GM18498 (cell line): ENCODE data around the gene PRL.

Experiments used
- ATAC-seq: cut with Tn5 transposase; IDR thresholded peaks from one replicate; pipeline ENCODE4 v1.9.1; 2021; ENCODE audit warnings: mild to moderate bottlenecking, moderate library complexity; ENCODE audit not compliant: unreplicated experiment

PRL gene

DNA sequence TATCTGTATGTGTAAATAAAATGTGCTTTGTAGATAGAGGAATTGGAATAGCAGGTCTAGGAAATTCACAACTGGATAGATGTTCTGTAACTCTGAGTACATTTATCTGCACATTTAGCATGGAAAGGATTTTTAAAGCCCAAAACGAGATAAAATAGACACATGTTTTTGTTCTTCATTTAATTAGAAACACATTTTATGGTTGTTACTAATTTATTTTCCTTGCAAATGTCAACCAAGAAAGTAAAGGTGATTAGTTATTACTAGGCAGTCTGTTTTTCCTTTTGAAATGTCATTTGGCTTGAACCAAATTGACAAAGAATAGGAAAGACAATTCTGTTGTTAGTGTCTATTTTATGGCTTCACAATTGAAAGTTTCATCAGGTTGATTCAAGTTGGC lies 769 bp downstream of the PRL start:
- no peak for ATAC-seq

DNA sequence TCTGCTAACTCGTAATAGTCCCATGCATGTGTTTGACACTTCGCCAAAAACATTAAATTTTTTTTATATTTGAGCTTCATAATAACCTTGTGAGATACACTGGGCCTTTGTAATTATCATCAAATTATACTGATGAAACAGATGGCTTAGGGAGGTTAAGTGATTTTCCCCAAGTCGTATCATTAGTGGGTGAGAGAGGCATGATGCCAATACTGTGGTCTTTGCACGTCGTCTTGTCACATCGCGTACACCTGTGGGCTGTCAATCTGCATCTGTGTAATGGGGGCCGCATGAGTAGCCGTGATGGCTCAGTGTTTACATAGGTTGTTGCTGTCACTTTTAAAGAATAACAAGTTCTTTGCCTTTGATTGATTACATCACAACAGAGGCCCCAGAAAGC lies 1.7 kb downstream of the PRL start:
- no peak for ATAC-seq

DNA sequence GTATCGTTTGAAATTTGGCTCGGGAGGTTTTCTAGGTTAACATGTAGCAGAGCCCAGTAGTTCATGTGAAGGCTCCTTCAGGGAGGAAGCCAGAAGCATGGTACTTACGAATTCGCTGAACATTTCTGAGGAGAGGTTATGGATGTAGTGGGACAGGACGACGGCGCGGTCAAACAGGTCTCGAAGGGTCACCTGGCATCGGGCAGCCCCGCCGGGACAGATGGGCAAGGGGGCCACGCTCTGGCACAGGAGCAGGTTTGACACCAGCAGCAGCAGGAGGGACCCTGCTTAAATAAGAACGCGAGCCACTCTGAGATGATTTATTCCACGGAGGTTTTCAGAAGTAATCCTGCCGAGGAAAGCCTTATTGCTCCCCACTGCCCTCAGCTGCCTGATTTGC lies 2.5 kb downstream of the PRL start:
- no peak for ATAC-seq

DNA sequence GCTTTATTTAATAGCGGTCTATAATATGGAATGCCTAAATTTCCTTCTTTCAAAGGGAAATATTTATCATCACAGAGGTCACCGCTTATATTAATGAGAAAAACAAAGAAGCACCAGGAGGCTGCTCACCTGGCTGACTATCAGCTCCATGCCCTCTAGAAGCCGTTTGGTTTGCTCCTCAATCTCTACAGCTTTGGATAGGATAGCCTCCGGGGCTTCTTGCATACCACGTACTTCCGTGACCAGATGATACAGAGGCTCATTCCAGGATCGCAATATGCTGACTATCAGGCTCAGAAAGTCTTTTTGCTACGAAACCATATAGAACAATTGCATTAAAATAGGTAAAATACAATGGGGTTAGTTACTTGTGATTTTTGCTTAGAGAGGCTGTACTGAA lies 6.8 kb downstream of the PRL start:
- no peak for ATAC-seq

DNA sequence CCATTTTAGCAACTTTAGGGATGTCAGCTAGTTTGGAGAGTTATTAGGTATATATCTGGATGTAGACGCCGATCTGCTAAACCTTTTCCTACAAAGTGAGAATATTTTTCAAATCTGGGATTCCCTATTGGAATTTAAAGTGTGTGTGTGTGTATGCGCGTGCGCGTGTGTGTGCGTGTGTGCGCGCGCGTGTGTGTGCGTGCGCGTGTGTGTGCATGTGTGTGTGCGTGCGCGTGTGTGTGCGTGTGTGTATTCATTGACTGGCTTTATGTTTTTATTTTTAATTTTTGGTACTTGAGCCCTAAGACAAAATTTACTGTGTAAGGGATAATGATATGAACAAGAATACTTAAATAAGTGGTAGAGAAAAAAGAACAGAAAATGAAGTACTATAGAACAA lies 8.1 kb downstream of the PRL start:
- no peak for ATAC-seq

DNA sequence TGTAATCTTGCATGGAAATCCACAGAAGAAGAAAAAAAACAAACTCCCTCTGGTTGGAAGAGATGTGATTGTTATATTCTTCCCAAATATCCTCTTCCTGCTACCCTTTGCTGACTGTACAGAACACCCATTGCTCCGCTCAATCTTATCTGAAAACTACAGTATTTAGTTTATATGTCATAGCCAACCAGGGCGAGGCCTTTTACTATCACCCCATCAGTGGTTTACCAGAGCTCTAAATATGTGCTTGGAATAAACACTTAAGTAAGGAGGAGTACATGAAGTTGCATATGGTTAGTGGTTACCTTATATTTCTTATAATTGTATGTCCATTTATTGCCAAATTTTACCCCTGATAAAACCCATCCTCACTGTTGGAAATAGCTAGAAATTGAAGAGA lies 12.2 kb downstream of the PRL start:
- no peak for ATAC-seq

DNA sequence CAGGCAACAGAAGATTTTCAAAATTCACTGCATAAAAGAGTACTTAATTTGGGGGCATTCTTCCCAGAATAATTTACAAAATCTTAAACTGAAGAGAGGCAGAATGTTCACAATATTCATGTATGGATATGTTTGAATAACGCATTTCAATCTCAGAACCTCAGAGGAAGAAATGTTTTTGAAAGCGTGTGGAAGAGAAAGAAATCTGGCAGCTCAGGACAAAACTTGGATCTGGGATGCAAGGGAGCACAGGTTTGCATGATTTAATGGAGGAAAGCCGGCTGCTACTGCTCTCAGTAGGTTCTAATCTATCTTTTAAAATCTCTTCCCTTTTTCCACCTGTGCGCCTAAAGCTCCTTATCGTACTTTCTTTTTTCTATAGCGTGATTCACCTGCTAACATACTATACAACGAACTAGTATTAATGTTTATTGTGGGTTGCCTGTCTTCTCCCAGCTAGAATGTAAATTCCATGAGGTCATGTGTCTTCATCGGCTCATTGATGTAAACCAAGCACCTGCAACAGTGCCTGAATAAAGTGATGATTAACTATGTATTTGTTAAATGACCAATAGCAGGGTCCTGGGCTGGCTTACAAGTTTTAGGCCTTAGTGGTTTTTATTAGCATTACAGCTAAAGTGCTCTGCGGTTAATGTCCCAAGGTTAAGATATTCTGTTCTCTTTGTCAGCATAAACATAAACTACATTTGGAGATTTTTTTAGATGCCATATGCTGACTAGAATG lies 15.3 kb downstream of the PRL start:
- ATAC-seq, result no peak

DNA sequence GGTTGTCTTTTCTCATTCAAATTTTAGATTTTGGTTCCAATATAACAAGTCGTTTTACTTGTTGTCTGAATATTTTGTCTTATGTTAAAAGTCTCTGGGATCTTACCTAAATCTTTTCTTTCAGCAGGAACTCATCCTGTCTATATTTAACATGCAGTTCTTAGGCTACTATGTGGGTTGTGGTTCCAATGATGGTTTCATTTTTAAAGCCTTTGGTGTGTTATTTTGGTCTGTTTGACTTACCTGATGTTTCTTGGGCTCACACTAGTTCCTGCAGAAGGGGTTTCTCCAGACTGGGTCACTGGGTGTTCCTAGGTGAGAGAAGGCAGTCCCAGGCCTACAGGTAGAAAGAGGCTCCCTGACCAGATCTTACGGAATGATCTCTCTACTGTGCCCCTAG lies 17.4 kb downstream of the PRL start:
- ATAC-seq, result no peak

DNA sequence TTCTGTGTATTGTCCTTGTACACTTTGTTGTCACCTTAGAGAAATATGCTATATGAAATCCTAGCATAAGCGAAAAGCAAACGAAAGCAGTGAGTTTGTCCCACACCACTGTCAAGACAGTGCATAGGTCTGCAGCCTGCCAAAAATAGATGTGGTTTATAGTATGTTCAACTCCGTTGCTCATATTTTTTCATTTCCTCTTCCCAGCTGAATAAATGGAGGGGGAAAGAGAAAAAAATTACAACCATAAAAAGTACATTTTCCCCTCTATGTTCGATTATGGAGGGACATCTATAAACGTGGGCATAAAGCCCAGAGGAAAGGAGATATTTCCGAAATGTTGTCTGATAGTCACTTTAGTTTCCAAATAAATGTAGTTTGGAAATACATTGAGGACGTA lies 25.8 kb downstream of the PRL start:
- peak; percentile 82 for ATAC-seq

DNA sequence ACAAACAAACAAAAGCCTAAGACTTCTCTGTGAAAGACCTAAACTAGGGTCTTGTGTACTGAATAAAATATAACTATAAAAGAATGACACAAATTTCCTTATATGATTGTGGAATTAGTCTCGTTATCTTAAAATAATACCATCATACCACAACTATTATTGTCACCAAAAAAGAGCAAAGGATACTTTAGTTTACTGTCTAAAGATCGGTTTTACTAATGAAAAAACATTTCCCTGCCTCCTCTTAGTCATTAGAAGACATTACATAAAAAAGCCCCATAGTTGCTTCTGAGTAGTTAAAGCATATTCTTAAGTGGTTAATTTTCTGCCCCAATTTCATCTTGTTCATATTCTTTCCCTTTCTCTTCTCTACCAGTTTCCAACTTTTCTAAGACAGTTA lies 33.1 kb downstream of the PRL start:
- ATAC-seq, result no peak

DNA sequence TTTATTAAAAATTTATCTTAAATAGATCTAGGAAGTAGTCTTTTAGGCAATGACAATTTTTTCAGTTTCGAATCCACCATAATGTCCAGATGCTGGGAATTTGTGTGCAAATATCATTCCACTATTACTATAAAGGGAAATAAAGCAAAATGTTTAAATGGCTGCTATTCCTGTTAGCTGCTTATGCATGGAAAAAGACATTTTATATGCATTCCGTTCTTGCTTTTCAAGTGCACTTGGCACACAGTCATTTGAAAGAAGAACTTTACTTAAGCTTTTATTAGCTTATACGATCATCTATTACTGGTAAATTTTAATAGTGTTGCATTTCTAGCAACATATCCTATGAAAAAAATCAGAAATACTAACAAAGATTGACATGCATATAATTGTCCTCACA lies 42.0 kb downstream of the PRL start:
- no peak for ATAC-seq

DNA sequence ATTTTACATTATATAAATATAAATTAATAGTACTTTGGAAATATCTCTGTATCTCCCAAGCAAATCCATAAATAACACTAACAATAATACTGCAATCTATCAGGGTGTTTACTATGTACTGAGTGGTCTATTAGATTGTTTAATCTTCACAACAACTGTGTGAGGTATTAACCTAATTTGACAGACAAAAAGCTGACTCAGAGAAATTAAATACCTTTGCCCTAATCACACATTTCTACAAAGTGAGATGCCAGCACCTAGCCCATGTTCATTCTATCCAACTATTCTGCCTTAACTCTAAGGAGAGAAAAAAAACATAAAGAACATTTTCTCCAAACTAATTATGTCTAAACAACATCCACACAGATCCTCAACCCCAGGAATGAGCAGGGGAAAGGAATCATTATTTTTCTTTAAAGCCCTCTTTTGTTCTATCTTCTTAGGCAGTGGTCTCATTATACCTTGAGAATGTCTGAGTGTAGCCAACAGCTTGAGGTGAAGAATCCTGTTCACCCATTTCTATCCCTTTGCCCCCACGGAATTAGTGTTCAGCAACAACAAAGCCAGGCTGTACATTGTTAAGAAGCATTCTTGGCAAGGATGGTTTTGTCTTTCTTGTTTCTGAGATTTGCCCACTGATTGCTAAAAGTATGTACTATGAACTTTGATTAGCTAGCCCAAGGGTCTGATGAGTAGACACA lies 42.7 kb downstream of the PRL start:
- ATAC-seq, result no peak

DNA sequence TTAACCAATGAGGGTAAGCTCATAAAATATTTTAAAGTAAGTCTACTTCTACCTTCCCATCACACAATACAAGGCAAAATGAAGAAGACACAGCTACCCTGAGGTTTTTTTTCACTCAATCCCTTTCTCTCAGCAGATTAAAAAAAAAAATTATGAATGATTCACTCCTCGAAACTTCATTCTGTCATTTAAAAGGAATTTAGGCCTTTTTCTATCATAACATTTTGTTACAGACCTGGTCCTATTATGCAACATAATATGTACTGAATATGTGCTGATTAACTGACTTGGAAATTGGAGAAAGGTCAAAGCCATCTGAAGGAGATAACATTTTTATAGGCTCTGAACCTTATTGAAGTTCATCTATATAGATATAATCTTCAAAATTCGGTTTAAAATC lies 45.5 kb downstream of the PRL start:
- no peak for ATAC-seq

DNA sequence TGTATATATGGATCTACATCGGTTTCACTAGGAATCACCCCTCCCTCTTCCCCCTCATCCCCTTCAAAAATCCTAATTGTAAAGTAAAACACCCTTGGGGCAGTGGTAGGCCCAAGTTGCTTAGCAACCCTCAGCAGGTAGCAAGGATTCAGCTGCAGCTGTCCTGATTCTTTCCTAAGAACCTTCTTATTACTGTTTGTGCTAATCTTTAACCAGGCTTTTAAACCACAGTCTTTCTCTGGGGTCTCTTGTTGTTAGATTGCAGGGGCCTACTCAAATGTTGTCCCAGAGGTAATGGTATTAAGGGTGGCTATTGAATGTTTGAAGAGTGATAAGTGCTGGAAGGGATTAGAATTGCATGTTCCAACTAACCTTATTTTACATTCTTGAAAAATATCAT lies 46.4 kb downstream of the PRL start:
- ATAC-seq, result no peak

DNA sequence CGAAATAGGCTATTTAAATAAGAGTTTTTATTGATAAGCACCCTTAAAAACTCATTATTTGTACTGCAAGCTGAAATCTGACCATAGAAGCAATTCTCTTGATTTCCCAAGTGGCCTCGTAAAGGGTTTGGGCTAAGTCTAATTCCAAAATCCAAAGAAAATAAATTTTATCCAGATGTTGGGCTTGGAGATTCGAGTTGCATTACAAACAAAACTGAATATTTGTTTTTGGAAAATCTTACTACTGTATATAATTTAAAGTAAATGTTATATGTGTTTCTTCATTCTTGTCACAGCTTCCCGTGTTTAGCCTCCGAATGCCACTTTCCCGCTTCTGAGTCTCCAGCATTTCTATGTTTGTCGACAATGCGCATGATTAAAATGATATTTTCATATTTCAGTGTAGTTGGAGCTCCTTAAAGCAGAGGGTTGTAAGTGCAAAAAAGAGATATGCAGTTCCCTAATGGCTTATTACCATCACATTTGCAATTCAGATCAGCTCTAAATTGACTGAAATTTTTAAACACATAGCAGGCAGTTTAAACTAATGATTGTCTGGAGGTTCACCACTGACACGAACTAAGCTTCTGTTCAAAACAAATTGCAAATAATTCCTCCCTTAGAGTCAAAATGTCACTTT lies 47.0 kb downstream of the PRL start:
- ATAC-seq, result no peak

DNA sequence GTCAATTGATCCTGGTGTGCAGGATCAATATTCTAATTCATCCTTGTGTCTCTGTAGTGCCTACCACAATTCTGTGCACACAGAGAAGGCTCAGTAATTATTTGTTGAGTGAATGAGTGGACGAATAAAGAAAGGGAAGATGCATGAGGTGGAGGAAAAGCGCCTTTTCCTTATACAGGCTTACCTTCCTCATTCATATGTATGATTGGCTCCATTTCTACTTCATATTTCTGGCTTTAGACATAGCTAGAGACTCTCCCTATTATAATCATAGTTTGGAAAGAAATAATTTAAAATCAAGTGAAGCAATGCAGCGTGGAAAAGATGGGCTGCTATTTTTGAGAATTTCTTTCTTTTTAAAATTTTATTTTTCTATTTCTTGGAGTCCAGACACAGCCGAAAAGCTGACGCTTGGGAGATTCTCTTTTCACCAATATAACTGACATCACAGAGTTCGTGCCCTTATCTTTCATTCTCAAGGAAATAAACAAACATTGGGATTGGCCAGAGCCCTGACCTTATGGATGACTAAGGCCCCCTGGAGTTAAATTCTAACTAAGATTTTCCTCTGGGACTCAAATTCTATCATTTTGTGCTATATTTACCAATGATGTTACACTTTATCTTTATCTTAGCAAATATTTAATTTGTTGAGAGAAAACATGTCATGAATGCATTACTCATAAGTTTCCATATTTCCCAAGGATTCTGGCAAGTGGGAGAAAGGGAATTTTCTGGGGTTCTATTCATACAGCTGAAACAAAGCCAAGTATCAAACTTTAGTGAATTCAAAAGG lies 48.1 kb downstream of the PRL start:
- ATAC-seq, result no peak

DNA sequence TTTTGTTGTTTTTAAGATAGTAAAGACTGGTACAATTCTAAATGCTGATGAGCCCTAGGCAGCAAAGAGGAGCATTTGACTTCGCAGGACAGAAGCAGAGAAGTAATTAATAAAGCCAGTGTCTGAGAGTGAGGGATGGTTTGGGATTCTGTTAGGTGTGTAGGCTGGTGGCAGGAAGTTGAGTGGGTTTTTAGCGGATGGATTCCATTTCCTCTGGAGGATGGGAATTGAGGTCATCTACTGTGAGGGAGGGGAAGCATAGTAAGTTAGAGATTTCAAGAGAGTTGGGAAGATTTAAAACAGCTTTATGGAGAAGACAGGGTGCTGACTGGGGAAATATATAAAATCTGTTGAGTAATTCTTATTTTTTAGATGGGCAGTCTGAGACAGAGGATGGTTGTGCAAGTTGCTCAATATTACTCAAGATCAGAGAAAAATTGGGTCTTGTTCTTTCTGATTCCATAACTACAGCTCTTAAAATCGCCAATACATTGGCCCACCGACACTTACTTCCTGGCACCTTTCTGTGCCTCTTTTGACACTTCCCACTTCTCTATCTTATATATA lies 48.8 kb downstream of the PRL start:
- no peak for ATAC-seq

DNA sequence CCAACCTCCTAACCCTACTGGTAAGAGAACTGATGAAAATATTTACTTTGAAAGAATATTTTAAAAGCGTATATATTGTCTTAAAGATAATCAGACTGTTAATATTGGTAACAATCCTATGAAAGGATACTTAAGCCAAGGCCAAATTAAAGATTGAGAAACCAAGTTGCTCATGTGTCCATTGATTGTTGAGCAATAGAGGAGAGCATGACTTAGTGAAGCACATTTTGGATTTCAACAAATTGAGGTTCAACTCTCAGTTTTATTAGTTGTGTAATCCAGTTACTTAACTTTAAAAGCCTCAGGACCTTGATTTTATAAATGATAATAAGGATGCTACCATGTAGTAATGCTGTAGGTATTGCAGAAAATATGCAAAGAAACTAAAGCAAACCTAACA lies 56.8 kb downstream of the PRL start:
- ATAC-seq, result no peak

DNA sequence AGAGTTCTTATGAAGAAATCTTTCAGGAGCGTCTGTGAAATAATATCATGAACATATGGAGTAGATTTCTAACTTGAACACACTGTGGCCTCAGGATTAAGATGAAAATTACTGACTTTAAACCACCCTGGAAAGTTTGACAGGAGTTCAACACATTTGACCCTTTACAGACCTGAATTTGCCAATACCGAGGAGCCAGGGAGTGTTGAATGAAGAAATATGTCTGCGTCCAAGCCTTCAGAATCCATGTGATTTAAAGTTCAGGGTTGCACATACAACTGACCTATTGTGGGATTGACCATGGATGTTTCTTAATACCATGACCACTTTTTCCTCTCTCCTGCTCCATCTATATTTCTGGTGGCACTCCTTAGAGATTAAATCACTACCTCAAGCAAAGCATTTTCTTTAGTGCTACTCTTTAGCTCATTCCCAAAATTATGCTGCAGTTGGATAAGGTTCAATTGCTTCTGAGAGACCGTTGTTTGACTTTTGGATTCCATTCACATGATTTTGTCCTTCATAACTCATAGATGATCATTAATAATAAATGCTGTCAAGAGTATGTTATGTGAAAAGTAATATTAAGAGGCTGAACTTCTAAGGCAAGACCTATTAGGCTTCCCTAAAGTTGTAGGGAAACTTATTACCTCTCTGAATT lies 57.4 kb downstream of the PRL start:
- ATAC-seq, result no peak

DNA sequence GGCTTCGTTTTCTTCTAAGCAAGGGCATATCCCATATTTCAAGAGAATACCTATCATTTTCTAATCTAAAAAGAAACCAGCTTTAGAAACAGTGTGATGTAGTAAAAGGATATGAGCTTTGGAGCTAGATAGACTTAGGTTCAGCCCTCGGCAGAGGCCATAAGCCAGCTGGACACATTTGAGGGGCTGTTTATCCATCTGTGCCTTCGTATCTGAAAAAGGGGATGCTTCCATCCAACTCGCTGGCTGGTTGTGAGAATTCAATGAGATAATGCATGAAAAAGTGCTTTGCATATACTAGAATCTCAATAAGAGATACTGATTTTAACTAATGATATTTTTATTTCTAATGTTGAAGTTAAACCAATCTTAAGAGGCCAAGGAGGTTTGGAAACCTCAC lies 58.0 kb downstream of the PRL start:
- no peak for ATAC-seq

DNA sequence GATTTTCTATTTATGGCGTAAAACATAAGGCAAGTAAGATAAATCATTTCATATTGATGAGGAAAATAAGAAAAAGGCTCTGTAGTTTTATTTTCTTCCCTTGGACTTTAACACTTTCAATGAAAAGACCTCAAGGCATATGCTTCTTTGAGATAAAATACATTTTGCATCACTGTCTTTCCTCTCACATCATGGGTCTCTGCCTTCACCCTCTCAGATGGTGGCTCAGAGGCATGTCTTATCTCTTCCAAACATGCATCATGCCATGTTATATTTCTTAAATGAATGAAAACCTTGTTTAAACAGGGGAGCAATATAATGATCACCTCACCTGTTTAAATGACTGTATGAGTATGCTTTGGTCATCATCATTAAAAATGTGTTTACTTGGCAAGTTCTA lies 59.3 kb downstream of the PRL start:
- ATAC-seq, result no peak
